ENCODE measurements around the gene TCF19.
A peak's percentile ranks its signal among the peaks of the same experiment; 100 is the strongest.

TCF19 gene

GRCh38 chr6:31158140-31158862 lies at the start of gene TCF19:
Gene TCF19, plus strand, starts transcription at chr6:31158589. Its CDS starts 881 bp downstream, at chr6:31159470.
- peak; percentile 97 to 99 for DNase-seq (ENCODE audit: low read depth in 2 of 2)

- no peak for DNase-seq (ENCODE audit: low read depth in 2 of 2)
Measured at GRCh38 chr6:31110825-31111582, 47.4 kb upstream of the TCF19 start.

- DNase-seq (ENCODE audit: low read depth in 2 of 2), result no peak
Measured at GRCh38 chr6:31111712-31112111, 46.7 kb upstream of the TCF19 start.

- no peak for DNase-seq (ENCODE audit: low read depth in 2 of 2)
Measured at GRCh38 chr6:31112478-31112877, 45.9 kb upstream of the TCF19 start, which contains the start of gene C6orf15. Gene C6orf15, minus strand, starts transcription at chr6:31112575. Its CDS starts 20 bp downstream, at chr6:31112555.

GRCh38 chr6:31113861-31114540 lies 44.4 kb upstream of the TCF19 start:
- no peak for DNase-seq (ENCODE audit: low read depth in 2 of 2)

GRCh38 chr6:31114541-31114878 lies 43.9 kb upstream of the TCF19 start, which contains the start of gene PSORS1C1:
Gene PSORS1C1, plus strand, starts transcription at chr6:31114800. Its CDS starts 14,833 bp downstream, at chr6:31129633.
- DNase-seq (ENCODE audit: low read depth in 2 of 2), result no peak

GRCh38 chr6:31114970-31115849 lies 43.2 kb upstream of the TCF19 start:
- no peak for DNase-seq (ENCODE audit: low read depth in 2 of 2)

GRCh38 chr6:31115941-31116560 lies 42.3 kb upstream of the TCF19 start:
- DNase-seq (ENCODE audit: low read depth in 2 of 2), result no peak

- DNase-seq (ENCODE audit: low read depth in 2 of 2), result no peak
Measured at GRCh38 chr6:31116661-31117385, 41.6 kb upstream of the TCF19 start.

- no peak for DNase-seq (ENCODE audit: low read depth in 2 of 2)
Measured at GRCh38 chr6:31118178-31118577, 40.2 kb upstream of the TCF19 start.

GRCh38 chr6:31120151-31120915 lies 38.1 kb upstream of the TCF19 start, which contains the start of gene CDSN:
Gene CDSN, minus strand, starts transcription at chr6:31120446. Its CDS starts 27 bp downstream, at chr6:31120419.
- DNase-seq (ENCODE audit: low read depth in 2 of 2), result no peak

GRCh38 chr6:31121131-31121790 lies 37.1 kb upstream of the TCF19 start:
- no peak for DNase-seq (ENCODE audit: low read depth in 2 of 2)

- no peak for DNase-seq (ENCODE audit: low read depth in 2 of 2)
Measured at GRCh38 chr6:31122791-31123706, 35.3 kb upstream of the TCF19 start.

- no peak for DNase-seq (ENCODE audit: low read depth in 2 of 2)
Measured at GRCh38 chr6:31125162-31125561, 33.2 kb upstream of the TCF19 start.

- no peak for DNase-seq (ENCODE audit: low read depth in 2 of 2)
Measured at GRCh38 chr6:31125586-31126363, 32.6 kb upstream of the TCF19 start.

GRCh38 chr6:31126396-31127175 lies 31.8 kb upstream of the TCF19 start:
- no peak for DNase-seq (ENCODE audit: low read depth in 2 of 2)
